Measurements from ENCODE around the gene PDGFD.

PDGFD gene

GRCh38 chr11:103906291-103906867, 257.6 kb downstream of the PDGFD start:
- DNase-seq = no peak

- no peak for DNase-seq
These were observed 259.7 kb downstream of the PDGFD start for GRCh38 chr11:103904324-103904667.

- DNase-seq = no peak
These were observed 260.2 kb downstream of the PDGFD start for GRCh38 chr11:103903621-103904323.

GRCh38 chr11:103902994-103903393, 261.0 kb downstream of the PDGFD start:
- DNase-seq = no peak

GRCh38 chr11:103901656-103902055, 262.3 kb downstream of the PDGFD start:
- no peak for DNase-seq

GRCh38 chr11:103898577-103899336, 265.2 kb downstream of the PDGFD start:
- no peak for DNase-seq

- no peak for DNase-seq
These were observed 265.9 kb downstream of the PDGFD start for GRCh38 chr11:103898065-103898464.

GRCh38 chr11:103897160-103897936, 266.6 kb downstream of the PDGFD start:
- DNase-seq = no peak

GRCh38 chr11:103895106-103895505, 268.8 kb downstream of the PDGFD start:
- DNase-seq = no peak

GRCh38 chr11:103894673-103895072, 269.3 kb downstream of the PDGFD start:
- DNase-seq = no peak

- no peak for DNase-seq
These were observed 269.9 kb downstream of the PDGFD start for GRCh38 chr11:103894034-103894433.

- no peak for DNase-seq
These were observed 270.6 kb downstream of the PDGFD start for GRCh38 chr11:103893371-103893770.

GRCh38 chr11:103892603-103893002, 271.3 kb downstream of the PDGFD start:
- DNase-seq = no peak

- no peak for DNase-seq
These were observed 273.3 kb downstream of the PDGFD start for GRCh38 chr11:103890654-103891053.

GRCh38 chr11:103889679-103890078, 274.3 kb downstream of the PDGFD start:
- DNase-seq = no peak

GRCh38 chr11:103888541-103888951, 275.4 kb downstream of the PDGFD start:
- no peak for DNase-seq

- DNase-seq = no peak
These were observed 276.8 kb downstream of the PDGFD start for GRCh38 chr11:103887001-103887658.

- DNase-seq = no peak
These were observed 280.1 kb downstream of the PDGFD start for GRCh38 chr11:103883856-103884255.

- DNase-seq = no peak
These were observed 280.7 kb downstream of the PDGFD start for GRCh38 chr11:103883291-103883690.

- no peak for DNase-seq
These were observed 282.4 kb downstream of the PDGFD start for GRCh38 chr11:103881584-103881983.

GRCh38 chr11:103880968-103881367, 283.0 kb downstream of the PDGFD start:
- DNase-seq = no peak

GRCh38 chr11:103878646-103879045, 285.3 kb downstream of the PDGFD start:
- DNase-seq = no peak

- no peak for DNase-seq
These were observed 286.7 kb downstream of the PDGFD start for GRCh38 chr11:103877221-103877620.

Measured in CD4-positive, alpha-beta T cell treated with Interferon alpha-2 for 1 hour (primary cell).